ENCODE measurements around the gene ACSL6. TPM values are rescaled to one million over a fixed set of nuclear protein-coding genes. Genes with fewer than 3 reads are reported as not detected.

Gene ACSL6
- total RNA-seq, 1 experiment from 2014 or later, result 0.06 TPM

GRCh38 chr5:132049093-132049492 is 37.6 kb upstream of the ACSL6 start:
- no peak for DNase-seq (ENCODE audit: low read depth)

DNA sequence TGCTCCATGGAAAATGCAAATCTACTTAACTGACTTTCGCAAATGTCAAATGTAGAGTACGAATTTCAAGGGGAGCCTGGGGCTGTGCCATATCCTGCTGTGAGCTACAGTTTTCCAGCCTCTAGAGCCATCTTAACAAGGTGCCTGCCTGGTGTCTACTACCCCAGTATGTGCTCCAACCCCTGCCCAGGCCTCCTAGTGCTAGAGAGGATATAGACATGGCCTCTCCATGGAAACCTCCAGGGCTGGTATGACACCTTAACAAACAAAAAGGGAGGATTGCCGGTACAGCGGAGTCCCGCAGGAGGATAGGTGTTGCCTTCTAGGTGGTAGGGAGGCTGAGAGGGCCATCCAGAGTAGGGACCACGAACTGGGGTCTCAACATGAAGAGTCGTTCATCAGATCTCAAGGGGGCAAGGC is 35.4 kb upstream of the ACSL6 start:
- no peak for DNase-seq (ENCODE audit: low read depth)

GRCh38 chr5:132044207-132044606 is 32.7 kb upstream of the ACSL6 start:
- no peak for DNase-seq (ENCODE audit: low read depth)

DNA sequence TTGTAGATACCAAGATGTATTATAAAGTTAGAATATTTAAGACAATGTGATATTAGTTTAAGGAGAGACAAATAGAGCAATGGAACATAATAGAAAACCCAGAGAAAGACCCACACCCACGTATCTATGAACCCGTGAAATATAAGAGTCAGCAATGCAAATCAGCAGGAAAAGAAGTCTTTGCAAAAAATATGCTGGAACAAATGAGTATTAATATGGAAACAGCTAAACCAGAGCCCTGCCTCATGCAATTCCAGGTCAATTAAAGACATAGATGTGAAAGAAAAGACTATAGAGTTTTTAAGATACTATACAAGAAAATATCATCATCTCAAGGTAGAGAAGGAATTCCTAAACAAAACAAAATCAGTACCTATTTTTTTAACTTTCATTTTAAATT is 25.9 kb upstream of the ACSL6 start:
- DNase-seq (ENCODE audit: low read depth), result no peak

DNA sequence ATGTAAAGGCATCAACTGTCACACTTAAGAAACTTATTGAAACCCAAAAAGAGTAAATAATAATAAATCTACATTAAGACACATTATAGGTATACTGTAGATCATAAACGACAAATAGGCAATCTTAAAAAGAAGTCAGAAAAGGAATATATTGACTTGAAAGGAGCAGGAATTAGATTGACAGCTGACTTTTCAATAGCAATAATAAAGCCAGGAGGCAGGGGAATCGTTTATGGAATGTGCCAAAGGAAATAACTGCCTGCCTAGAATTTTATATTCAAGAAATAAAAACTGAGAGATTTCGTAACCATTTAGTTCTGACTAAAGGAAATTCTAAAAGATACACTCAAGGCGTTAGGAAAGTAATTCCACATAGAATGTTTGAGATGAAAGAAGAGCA is 21.7 kb upstream of the ACSL6 start:
- DNase-seq (ENCODE audit: low read depth), result no peak

- no peak for DNase-seq (ENCODE audit: low read depth)
Measured at GRCh38 chr5:132032196-132032595, 20.7 kb upstream of the ACSL6 start.

DNA sequence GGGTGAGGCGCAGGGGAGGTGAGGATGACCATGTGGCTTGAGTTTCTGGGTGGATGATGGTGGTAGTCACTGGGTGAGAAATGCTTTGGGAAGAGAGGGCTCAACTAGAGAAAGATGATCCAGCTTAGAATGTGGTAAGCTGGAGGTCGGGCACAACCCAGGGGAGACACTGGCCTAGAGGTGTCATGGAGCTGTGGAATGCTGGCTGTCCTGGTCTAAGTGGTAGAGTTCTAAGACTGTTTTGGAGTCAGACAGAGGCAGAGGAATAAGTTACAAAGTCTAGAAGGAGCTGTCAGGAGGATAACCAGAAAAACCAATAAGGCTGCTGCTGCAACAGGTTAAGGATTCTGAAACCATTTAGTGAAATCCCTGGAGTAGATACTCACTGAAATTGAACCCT is 19.2 kb upstream of the ACSL6 start:
- DNase-seq (ENCODE audit: low read depth), result no peak

- no peak for DNase-seq (ENCODE audit: low read depth)
Measured at GRCh38 chr5:132029609-132030330, 18.3 kb upstream of the ACSL6 start.

DNA sequence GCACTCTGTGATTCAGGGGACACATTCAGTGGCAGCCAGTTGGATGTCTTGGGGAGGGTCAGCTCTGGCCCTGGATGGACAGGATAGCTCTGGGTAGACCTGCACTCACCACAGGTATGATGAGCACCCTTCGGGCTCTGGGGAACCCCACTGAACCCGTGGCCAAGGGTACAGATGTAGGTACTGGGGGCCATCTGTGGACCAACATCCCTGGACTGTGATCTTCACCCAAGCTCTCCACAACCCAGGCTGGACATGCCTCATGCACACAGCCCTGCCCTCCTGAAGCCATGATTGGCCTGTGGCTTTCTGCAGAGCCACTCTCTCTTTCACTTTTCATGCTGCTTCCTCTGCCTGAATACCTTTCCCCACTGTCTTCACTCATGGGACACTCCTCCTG is 15.6 kb upstream of the ACSL6 start:
- no peak for DNase-seq (ENCODE audit: low read depth)

GRCh38 chr5:132026516-132027008 is 15.1 kb upstream of the ACSL6 start:
- no peak for DNase-seq (ENCODE audit: low read depth)

DNA sequence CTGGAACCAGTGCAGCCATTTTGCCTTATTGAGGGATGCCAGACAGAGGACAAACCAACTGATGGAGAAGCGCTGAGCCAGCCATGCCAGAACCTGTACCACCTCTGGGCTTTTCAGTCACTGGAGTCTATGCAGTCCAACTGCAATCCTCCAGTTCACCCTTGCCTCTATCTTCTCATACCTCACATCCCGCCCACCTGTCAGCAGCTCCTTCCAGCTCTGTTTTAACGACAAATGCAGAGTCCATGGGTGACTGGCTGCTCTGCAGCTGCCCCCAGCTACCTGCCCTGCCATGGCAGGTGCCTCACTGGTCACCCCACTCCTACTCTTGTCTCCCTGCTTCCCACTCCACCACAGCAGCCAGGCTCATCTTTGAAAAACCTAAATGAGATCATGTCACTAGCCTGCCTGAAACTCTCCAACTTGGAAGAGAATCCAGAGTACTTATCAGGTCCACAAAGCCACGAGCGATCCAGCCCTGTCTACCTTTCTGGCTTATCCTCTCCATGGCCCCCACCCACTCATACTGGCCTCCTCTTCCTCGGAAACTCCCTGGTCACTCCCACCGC is 14.0 kb upstream of the ACSL6 start:
- no peak for DNase-seq (ENCODE audit: low read depth)

DNA sequence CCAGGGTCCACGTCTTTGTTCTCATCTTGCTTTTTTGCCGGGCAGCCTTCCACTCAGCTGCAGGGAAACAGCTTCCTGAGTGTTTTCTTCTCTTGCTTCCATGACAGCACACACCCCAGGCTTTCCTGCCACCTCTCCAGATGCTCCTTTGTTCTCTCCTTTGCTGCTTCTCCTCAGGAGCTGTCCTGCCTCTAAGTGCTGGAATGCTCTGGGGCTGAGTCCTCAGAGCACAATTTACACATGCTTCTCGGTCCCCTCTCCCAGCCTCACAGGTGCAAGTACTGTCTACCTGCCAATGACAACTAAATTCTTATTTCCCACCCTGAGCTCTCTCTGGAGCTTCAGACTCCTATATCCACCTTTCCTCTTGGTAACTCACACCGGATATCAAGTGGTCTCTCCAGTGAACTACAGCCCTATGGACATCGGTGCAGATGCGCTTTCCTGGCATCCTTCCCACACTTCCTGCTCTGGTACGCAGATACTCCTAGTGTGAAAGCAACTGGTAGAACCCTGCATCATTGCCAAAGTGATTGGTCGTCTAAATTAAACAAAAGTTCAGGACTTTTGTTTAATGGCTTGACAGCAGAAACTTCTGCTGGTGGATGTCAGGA is 13.4 kb upstream of the ACSL6 start:
- no peak for DNase-seq (ENCODE audit: low read depth)

- no peak for DNase-seq (ENCODE audit: low read depth)
Measured at GRCh38 chr5:132024117-132024435, 12.6 kb upstream of the ACSL6 start.

DNA sequence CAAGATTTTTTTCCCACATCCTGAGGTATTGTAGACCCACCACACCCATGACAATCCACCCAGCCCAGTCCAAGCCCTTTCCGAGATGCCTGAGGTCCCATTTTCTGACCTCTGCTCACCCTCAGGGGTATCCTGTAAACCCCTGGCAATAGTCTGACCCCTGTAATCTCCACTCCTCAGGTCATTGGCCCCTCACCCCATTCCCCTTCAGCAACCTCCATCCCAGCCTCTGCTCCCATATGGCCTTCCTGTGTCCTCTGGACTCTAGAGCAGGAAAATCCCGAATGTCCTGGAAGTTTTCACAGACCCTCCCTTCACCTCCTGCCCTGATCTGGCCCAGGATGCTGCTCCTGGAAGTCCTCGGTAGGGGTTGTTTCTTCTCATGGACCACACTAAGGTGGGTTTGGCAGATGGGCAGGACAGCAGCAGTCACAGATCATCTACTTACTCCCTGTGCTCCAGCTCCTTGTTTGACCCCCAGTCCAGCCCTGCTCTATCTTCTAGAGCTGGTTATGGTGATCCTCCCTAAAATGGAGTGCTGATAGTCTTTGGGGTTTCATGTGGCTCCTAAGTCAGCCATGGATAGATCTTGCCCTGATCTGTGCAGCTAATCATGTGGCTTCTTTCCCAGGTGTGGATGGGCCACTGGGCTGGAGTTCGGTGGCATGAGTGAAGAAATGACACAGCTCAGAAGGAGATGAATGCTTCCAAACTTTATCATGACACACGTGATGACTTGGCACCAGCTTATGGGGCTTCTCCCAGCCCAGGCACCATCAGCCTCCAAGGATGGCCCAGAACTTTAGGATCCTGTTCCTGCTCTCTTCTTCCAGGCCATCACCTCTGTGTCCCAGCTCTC is 12.0 kb upstream of the ACSL6 start:
- no peak for DNase-seq (ENCODE audit: low read depth)

- no peak for DNase-seq (ENCODE audit: low read depth)
Measured at GRCh38 chr5:132022737-132023136, 11.3 kb upstream of the ACSL6 start.

- DNase-seq (ENCODE audit: low read depth), result no peak
Measured at GRCh38 chr5:132021654-132022053, 10.2 kb upstream of the ACSL6 start.

- no peak for DNase-seq (ENCODE audit: low read depth)
Measured at GRCh38 chr5:132020568-132021339, 9.3 kb upstream of the ACSL6 start.

DNA sequence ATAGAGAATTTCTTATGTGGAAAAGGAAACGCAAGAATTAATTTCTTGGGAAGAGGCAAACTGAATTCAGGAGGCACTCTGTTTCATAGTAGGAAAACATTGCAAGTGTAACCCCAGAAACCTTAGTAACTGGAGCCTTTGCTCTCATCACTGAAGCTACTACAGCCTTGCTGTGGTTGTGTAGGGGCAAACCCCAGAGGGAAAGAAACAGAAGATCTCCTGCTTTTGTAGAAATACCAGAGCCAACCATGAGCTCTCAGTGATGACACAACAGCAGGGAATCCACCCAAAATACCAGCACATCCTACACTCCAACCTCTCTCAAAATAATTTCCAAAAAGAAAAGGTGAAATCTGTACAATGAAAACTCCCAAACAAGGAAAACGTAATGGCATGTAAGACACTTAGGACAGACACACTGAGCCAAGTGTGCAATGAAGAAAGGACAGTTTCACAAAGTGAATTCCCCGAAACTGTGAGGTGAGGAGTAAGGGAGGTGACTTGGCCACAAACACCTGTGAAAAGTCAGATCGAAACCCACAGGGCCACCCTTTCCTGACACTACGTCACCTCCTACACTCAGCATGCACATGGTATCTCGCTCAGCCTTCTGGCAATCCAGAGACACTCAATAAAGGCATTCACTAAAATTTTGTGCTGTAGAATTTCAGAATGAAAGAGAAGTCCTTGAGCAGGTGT is 8.5 kb upstream of the ACSL6 start:
- no peak for DNase-seq (ENCODE audit: low read depth)

DNA sequence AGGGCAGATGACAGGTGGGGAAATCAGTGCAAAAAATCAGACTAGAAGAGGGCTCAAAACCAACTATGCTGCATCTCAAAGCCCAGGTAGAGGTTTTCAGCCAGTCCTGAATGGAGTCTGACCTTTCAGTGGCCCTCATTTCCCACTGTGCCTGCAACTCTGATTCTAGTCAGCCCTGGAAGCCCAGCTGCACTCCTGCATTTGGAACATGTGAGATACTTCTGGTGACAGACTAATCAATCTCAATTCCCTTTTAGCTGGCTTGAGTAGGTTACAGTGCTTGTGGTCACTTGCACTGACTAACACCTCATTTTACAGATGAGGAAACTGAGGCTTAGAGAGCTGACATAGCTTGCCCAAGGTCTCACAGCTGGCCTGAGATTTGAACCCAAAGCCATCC is 7.9 kb upstream of the ACSL6 start:
- DNase-seq (ENCODE audit: low read depth), result no peak
